Measurements from ENCODE around the gene SETSIP. TPM values are rescaled to one million over a fixed set of nuclear protein-coding genes. Genes with fewer than 3 reads are reported as not detected.
A peak's percentile ranks its signal among the peaks of the same experiment; 100 is the strongest.

The SETSIP gene, protein sequence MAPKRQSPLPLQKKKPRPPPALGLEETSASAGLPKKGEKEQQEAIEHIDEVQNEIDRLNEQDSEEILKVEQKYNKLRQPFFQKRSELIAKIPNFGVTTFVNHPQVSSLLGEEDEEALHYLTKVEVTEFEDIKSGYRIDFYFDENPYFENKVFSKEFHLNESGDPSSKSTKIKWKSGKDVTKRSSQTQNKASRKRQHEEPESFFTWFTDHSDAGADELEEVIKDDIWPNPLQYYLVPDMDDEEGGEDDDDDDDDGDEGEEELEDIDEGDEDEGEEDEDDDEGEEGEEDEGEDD
- total RNA-seq (2014; rRNA removed) (0.91 TPM in 1 of 2 replicates, not detected in the other), Bru-seq, nascent RNA (not detected), BruChase-seq, experiment 1, labeled RNA remaining after a 6-hour chase (not detected), BruChase-seq, experiment 2, labeled RNA remaining after a 2-hour chase (not detected)
- long read RNA-seq: 0 reads

DNA sequence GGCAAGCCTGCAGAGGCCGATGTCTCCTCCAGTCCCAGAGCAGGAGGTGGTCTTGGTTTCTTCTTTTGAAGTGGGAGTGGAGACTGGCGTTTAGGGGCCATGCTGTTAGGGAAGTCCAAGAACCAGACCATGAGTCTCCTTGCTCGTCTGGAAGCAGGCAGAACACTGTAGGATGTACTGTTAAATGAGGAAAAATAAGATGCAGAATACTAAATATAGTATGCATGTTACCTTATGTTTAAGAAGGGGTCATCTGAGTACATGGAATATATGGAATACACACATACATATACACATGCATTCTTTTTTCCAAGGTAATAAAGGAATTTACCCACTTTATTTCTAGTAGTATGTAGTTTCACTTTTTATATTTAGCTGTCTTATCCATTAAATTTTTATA is at the start of gene SETSIP:
Gene SETSIP, minus strand, starts transcription at position 101 of the 400 bp plus-strand sequence. Its CDS starts 0 bp downstream, at position 101.
- Histone ChIP-seq H3K9me2 (replicated peaks; ENCODE audit: low read length) (no peaks in the 10 kb centered on the region), H3F3A (ENCODE audit: low read length, unreplicated experiment) (no peaks in the 10 kb centered on the region), H3K36me3 (ENCODE audit: low read depth, low read length) (no peaks in the 10 kb centered on the region), H4K20me1 (ENCODE audit: low read length) (no peaks in the 10 kb centered on the region), H2AFZ (ENCODE audit: low read length) (no peak within 1 kb of the TSS), H3K27ac (ENCODE audit: low read length) (no peak within 1 kb of the TSS), H3K4me2 (ENCODE audit: low read length) (no peak within 1 kb of the TSS), H3K79me2 (ENCODE audit: low read length) (no peaks in the 10 kb centered on the region), H3K9me3 (ENCODE audit: low read length) (no peaks in the 10 kb centered on the region), H3K27me3 (ENCODE audit: low read length) (no peaks in the 10 kb centered on the region), H3K9ac (ENCODE audit: low read length) (no peak within 1 kb of the TSS), H3K4me3 (ENCODE audit: low read length) (no peak within 1 kb of the TSS), H3K4me1 (ENCODE audit: insufficient read depth, low read length) (no peaks in the 10 kb centered on the region)
- DNase-seq: no peak
- no TSS peak for BruUV-seq (replicated peaks)
- no peak for ATAC-seq
- TF ChIP-seq, protein P1, sequence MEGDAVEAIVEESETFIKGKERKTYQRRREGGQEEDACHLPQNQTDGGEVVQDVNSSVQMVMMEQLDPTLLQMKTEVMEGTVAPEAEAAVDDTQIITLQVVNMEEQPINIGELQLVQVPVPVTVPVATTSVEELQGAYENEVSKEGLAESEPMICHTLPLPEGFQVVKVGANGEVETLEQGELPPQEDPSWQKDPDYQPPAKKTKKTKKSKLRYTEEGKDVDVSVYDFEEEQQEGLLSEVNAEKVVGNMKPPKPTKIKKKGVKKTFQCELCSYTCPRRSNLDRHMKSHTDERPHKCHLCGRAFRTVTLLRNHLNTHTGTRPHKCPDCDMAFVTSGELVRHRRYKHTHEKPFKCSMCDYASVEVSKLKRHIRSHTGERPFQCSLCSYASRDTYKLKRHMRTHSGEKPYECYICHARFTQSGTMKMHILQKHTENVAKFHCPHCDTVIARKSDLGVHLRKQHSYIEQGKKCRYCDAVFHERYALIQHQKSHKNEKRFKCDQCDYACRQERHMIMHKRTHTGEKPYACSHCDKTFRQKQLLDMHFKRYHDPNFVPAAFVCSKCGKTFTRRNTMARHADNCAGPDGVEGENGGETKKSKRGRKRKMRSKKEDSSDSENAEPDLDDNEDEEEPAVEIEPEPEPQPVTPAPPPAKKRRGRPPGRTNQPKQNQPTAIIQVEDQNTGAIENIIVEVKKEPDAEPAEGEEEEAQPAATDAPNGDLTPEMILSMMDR (conservative IDR thresholded peaks at IDR 0.05; ENCODE audit: low read depth, low read length): no peak
- ChIA-PET CTCF (no interaction called here), POLR2A (ENCODE audit: unreplicated experiment) (no interaction called here)
- intact Hi-C loops (cut with micrococcal nuclease): no loop called here

DNA sequence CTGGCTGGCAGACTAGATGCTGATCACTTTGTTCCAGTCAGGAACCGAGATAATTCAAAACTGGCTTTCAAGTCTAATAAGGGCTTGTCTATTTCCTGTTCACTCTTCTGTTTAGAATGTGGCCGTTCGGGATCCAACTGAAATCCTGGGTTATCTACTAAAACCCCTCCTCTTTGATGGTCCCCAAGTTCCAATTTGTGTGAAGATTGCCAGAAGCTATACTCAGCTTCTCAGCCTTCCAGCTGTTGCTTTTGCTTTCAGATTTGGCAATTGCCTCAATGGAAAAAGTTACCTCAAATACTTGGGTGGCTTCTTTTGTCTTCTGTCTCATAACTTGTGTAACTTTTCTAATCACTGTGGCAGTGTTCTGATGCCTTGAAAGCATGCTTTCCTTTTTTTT is 48.7 kb upstream of the SETSIP start:
- no peak overlapping the region for H2AFZ ChIP-seq (ENCODE audit: low read length)
- DNase-seq (no peak), ATAC-seq (no peak)
- peaks cover 4% of the 10 kb centered on the region; the same call in 1 of the 2 replicates for H3K4me1 ChIP-seq (ENCODE audit: insufficient read depth, low read length)
- no peaks in the 10 kb centered on the region for H3K27me3 ChIP-seq (ENCODE audit: low read length)
- no peaks in the 10 kb centered on the region for H3K36me3 ChIP-seq (ENCODE audit: low read depth, low read length)
- H3K79me2 ChIP-seq (ENCODE audit: low read length): no peaks in the 10 kb centered on the region
- no peak overlapping the region for H3K9ac ChIP-seq (ENCODE audit: low read length)
- ChIA-PET POLR2A (ENCODE audit: unreplicated experiment) (no interaction called here), CTCF (no interaction called here)
- no peak overlapping the region for H3K4me2 ChIP-seq (ENCODE audit: low read length)
- no TSS peak for BruUV-seq (replicated peaks)
- H3K4me3 ChIP-seq (ENCODE audit: low read length): no peak overlapping the region
- H3K9me3 ChIP-seq (ENCODE audit: low read length): no peaks in the 10 kb centered on the region
- no peak overlapping the region for H3K27ac ChIP-seq (ENCODE audit: low read length)
- TF ChIP-seq EZH2phosphoT487 (IDR thresholded peaks at IDR 0.05; ENCODE audit: borderline replicate concordance, low read length): no peak
- TF ChIP-seq, protein P1 (conservative IDR thresholded peaks at IDR 0.05; ENCODE audit: low read depth, low read length): no peak
- no peak for TF ChIP-seq EZH2 (IDR thresholded peaks at IDR 0.05; ENCODE audit: low read length, unreplicated experiment)
- no peaks in the 10 kb centered on the region for H4K20me1 ChIP-seq (ENCODE audit: low read length)
- intact Hi-C loops (cut with micrococcal nuclease): no loop called here
- no peaks in the 10 kb centered on the region for H3K9me2 ChIP-seq (replicated peaks; ENCODE audit: low read length)
- H3F3A ChIP-seq (ENCODE audit: low read length, unreplicated experiment): no peaks in the 10 kb centered on the region

DNA sequence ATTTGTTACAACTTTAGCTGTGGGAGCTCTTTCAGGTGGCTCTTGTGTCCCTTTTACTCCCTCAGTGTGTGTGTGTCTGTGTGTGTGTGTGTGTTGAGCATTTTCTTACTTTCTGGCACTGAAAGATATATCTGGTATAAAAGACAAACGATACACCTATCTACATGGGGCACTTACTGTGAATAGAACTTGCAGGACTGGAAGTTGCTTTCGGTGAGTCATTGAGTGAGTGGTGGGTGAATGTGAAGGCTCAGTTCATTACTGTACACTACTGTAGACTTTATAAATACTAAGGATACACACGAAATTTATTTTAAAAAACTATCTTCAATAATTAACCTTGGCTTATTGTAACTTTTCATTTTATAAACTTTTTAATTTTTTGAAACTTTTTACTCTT is 43.6 kb upstream of the SETSIP start:
- no peaks in the 10 kb centered on the region for H3K79me2 ChIP-seq (ENCODE audit: low read length)
- DNase-seq: peak; percentile 83
- no peaks in the 10 kb centered on the region for H4K20me1 ChIP-seq (ENCODE audit: low read length)
- no peak overlapping the region for H3K9ac ChIP-seq (ENCODE audit: low read length)
- H2AFZ ChIP-seq (ENCODE audit: low read length): no peak overlapping the region
- H3K36me3 ChIP-seq (ENCODE audit: low read depth, low read length): no peaks in the 10 kb centered on the region
- peak; percentile 96 for ATAC-seq
- H3K9me3 ChIP-seq (ENCODE audit: low read length): no peaks in the 10 kb centered on the region
- no peaks in the 10 kb centered on the region for H3F3A ChIP-seq (ENCODE audit: low read length, unreplicated experiment)
- H3K4me2 ChIP-seq (ENCODE audit: low read length): peak overlapping the region; percentile 8; the same call in 1 of the 2 replicates
- H3K4me1 ChIP-seq (ENCODE audit: insufficient read depth, low read length): peaks cover 8% of the 10 kb centered on the region
- intact Hi-C loops (cut with micrococcal nuclease): no loop called here
- BruUV-seq (replicated peaks): no TSS peak
- ChIA-PET CTCF (interaction anchor here (1.0 kb wide), 1 partner anchor 121 kb away, joined by 4 read pairs; no protein-coding TSS in a partner anchor), POLR2A (ENCODE audit: unreplicated experiment) (no interaction called here)
- no peaks in the 10 kb centered on the region for H3K9me2 ChIP-seq (replicated peaks; ENCODE audit: low read length)
- no peak overlapping the region for H3K27ac ChIP-seq (ENCODE audit: low read length)
- H3K4me3 ChIP-seq (ENCODE audit: low read length): no peak overlapping the region
- TF ChIP-seq EZH2 (IDR thresholded peaks at IDR 0.05; ENCODE audit: low read length, unreplicated experiment) (no peak), EZH2phosphoT487 (IDR thresholded peaks at IDR 0.05; ENCODE audit: borderline replicate concordance, low read length) (no peak)
- no peaks in the 10 kb centered on the region for H3K27me3 ChIP-seq (ENCODE audit: low read length)
